ENCODE measurements around the gene GSE1. TPM values are rescaled to one million over a fixed set of nuclear protein-coding genes. Genes with fewer than 3 reads are reported as not detected.

The GSE1 gene
- total and polyA plus RNA-seq, 9 of the 15 experiments (the other 6 are each of a cell fraction or from before 2014, with no cell fraction given): 12.2 to 244 (median 57.9) TPM

GRCh38 chr16:85573696-85574641 is 39.2 kb upstream of the GSE1 start (continued):
- TF ChIP-seq CCAR2 (IDR thresholded peaks at IDR 0.05; ENCODE audit: low read depth, low read length) (0 out of 2 replicates have a peak, but pooled peaks have one; percentile 2), SIX5 (IDR thresholded peaks at IDR 0.05; ENCODE audit: borderline replicate concordance in 1 of 2, insufficient read depth in 1 of 2, low read depth in 1 of 2, low read length in 2 of 2) (no peak), ATF7 (IDR thresholded peaks at IDR 0.05) (0 out of 2 replicates have a peak, but pooled peaks have one; percentile 0), POLR2AphosphoS5 (IDR thresholded peaks at IDR 0.05; ENCODE audit: control insufficient read depth, insufficient read depth, low read depth, low read length) (0 out of 2 replicates have a peak, but pooled peaks have one; percentile 16), ZNF445 (CRISPR knock-in tag; IDR thresholded peaks at IDR 0.05; ENCODE audit: low read depth) (no peak), FOXP1 (CRISPR knock-in tag; IDR thresholded peaks at IDR 0.05) (0 out of 2 replicates have a peak, but pooled peaks have one; percentile 31), KLF16 (IDR thresholded peaks at IDR 0.05) (no peak), CEBPG (CRISPR knock-in tag; IDR thresholded peaks at IDR 0.05) (no peak), CEBPG (tag; conservative IDR thresholded peaks at IDR 0.05 in 1 of 2, IDR thresholded peaks at IDR 0.05 in 1 of 2) (no peak), JUN (IDR thresholded peaks at IDR 0.05; ENCODE audit: borderline replicate concordance, low read depth, low read length) (no peak), JUN (CRISPR knock-in tag; IDR thresholded peaks at IDR 0.05; ENCODE audit: borderline replicate concordance) (no peak), NFIX (CRISPR knock-in tag; IDR thresholded peaks at IDR 0.05; ENCODE audit: low read depth) (peak; percentile 26), GABPB1 (CRISPR knock-in tag; IDR thresholded peaks at IDR 0.05) (peak; percentile 64), HDAC2 (IDR thresholded peaks at IDR 0.05) (0 out of 2 replicates have a peak, but pooled peaks have one; percentile 21), FOS (IDR thresholded peaks at IDR 0.05; ENCODE audit: extremely low read depth, insufficient read length) (no peak), PKNOX1 (IDR thresholded peaks at IDR 0.05) (peak; percentile 74)
- TF ChIP-seq, protein P1, sequence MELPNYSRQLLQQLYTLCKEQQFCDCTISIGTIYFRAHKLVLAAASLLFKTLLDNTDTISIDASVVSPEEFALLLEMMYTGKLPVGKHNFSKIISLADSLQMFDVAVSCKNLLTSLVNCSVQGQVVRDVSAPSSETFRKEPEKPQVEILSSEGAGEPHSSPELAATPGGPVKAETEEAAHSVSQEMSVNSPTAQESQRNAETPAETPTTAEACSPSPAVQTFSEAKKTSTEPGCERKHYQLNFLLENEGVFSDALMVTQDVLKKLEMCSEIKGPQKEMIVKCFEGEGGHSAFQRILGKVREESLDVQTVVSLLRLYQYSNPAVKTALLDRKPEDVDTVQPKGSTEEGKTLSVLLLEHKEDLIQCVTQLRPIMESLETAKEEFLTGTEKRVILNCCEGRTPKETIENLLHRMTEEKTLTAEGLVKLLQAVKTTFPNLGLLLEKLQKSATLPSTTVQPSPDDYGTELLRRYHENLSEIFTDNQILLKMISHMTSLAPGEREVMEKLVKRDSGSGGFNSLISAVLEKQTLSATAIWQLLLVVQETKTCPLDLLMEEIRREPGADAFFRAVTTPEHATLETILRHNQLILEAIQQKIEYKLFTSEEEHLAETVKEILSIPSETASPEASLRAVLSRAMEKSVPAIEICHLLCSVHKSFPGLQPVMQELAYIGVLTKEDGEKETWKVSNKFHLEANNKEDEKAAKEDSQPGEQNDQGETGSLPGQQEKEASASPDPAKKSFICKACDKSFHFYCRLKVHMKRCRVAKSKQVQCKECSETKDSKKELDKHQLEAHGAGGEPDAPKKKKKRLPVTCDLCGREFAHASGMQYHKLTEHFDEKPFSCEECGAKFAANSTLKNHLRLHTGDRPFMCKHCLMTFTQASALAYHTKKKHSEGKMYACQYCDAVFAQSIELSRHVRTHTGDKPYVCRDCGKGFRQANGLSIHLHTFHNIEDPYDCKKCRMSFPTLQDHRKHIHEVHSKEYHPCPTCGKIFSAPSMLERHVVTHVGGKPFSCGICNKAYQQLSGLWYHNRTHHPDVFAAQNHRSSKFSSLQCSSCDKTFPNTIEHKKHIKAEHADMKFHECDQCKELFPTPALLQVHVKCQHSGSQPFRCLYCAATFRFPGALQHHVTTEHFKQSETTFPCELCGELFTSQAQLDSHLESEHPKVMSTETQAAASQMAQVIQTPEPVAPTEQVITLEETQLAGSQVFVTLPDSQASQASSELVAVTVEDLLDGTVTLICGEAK (IDR thresholded peaks at IDR 0.05): peak; percentile 73
- TF ChIP-seq, protein P1 (CRISPR knock-in tag; IDR thresholded peaks at IDR 0.05): no peak
